Measurements from ENCODE around the gene ARHGEF16.

DNA sequence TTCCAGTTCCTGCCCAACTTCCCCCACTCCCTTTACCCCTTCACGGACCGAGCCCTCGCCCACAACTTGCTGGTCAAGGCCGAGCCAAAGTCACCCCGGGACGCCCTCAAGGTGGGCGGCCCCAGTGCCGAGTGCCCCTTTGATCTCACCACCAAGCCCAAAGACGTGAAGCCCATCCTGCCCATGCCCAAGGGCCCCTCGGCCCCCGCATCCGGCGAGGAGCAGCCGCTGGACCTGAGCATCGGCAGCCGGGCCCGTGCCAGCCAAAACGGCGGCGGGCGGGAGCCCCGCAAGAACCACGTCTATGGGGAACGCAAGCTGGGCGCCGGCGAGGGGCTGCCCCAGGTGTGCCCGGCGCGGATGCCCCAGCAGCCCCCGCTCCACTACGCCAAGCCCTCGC lies 42.1 kb upstream of the ARHGEF16 start:
- TF ChIP-seq CTCF (IDR thresholded peaks at IDR 0.05), result no peak
- no peak for TF ChIP-seq ZFX (IDR thresholded peaks at IDR 0.05; ENCODE audit: borderline replicate concordance)
